IPS-NIHi7 (cell line): ENCODE results near the gene OPA1.

Experiments used
- DNase-seq: peaks from one replicate; pipeline ENCODE4 v3.0.0; 2012; ENCODE audit warnings: mixed read lengths; ENCODE audit errors: extremely low spot score

The OPA1 gene

DNA sequence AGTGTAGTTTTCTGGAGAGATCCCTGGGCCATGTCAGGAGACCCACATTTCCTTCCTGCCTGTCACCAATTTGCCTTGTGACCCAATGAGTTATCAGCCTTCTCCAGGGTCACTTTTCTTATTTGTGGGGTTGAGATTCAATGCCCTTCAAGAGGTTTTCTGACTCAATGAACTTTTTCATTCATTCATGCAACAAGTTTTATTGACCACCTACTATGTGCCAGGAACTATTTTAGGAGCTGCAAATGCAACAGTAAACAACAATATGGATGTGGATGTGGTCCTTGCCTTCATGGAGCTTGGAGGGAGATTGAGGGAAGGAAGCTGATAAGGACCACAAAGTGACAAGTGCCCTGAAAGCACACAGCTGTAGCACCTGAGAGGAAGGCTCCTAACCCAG, 142.8 kb downstream of the OPA1 start:
- no peak for DNase-seq

DNA sequence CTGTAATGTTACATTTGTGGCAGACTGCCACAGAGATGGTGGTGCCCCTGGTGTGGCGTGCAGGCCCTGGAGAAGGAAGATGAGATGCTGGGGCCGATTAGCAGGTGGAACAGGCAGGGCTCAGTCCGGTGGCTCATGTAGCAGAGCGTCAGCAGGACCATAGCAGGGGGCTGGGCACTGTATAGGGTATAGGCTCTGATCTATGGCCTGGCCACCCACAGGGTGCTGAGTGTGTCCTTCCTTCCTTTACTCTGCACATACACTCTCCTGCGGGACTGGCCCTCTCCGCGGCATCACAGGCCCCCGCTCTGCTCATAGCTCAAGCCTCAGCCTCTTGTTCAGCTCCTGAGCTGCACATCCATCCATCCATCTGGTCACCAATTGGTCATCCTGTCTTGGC, 143.6 kb downstream of the OPA1 start:
- no peak for DNase-seq

GRCh38 chr3:193737191-193737751, 144.3 kb downstream of the OPA1 start:
- no peak for DNase-seq

DNA sequence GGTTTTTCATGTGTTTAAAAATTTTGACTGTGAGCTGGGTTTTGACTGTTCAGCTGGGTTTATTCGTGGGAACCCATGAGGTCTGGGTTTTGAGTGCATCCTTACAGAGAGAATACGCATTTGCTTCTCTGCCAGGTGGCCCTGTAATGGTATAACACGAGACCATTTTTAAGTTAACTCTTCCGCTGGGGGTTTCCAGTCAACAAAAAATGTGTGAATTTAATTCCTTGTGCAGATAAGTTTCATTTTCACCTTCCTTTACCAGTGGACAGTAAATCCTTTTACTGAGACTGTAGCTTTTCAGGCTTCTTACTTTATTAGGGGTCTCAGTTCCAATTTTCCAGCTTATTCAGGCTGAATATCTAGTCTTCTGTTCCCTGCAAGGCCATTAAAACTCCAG, 149.6 kb downstream of the OPA1 start:
- no peak for DNase-seq

GRCh38 chr3:193743702-193744047, 150.7 kb downstream of the OPA1 start:
- DNase-seq, result no peak

DNA sequence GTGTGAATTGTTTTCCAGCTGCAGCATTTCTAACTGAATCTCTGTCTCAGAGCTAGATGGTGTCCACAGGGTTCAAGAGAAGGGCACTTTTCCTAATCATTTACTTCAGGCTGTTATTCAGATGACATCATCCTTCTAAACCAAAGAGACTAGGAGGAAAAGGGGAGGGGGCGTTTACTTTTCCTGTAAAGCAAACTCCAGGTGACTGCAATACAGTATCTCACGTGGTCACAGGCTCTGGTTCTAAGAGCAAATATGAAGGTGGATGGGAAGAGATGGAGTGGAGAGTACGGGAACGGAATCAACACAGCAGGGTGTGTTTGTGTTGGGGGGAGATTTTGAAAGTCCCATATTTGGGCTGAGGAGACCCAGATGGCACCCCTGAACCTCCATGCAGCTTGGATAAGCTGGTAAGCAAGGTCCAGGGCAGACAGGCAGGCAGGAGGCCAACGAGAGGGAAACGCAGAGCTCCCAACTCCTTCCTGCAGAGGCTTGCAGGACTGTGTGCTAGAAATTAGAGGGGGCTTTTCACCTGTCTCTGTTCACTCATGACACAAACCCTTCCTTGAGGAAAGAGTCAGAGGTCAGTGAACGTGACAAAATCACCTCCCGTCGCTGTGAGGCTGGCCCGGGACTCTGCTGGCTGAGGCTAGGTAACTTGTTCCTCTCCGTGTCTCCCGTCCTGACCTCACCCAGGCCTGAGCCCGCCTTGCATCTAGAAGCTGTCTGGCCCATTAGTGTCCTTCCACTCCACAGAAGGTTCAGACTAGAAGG, 151.2 kb downstream of the OPA1 start:
- peak; percentile 60 for DNase-seq

DNA sequence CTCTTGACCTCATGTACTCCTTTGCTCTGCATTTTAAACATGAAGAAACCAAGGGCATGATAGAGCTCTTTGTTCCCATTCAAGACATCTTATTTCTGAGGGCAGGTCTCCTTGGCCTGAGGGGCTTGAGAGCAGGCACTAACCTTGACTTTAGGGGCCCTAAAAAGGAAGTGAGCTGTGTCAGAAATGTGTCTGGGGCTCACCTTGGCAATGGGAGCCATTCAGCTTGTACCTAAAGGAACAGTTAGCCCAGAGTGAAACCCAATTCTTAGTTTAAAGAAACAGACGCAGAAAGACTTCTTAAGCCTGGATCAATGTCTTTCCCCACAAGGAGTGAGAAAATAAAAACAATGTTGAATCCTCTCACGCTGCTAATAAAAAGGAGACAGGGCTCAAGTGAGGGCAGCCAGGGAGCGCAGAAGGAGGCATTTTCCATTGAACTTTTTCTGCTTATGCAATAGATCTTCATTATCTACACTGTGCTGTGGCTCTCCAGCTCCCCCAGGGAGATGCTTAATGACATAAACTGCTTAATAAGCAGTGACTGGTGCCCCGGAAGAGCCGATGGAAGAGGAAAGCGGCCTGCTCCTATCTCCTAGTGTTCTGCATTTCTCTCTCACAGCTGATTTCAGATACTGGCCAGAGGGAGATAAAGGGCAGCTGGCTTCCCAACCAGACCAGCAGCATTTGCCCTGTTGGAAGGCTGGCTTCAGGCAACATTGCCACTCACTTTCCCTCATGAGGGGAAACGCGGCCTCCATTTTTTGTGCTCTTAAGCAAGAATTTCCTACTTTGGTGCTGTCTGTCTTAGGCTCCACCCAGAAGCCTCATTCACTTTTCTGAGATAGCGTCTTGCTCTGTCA, 152.0 kb downstream of the OPA1 start:
- DNase-seq, result no peak

- no peak for DNase-seq
Observed at GRCh38 chr3:193746832-193747231, 153.8 kb downstream of the OPA1 start.
